ENCODE measurements around the gene ALDH1A1. TPM values are rescaled to one million over a fixed set of nuclear protein-coding genes. Genes with fewer than 3 reads are reported as not detected.

ALDH1A1 gene
- polyA plus RNA-seq, 1 of the 3 experiments (the other 2 are of a cell fraction) = 0.03 TPM

GRCh38 chr9:72950875-72951442 lies 1.9 kb downstream of the ALDH1A1 start:
- no peaks in the 10 kb centered on the region for H3K79me2 ChIP-seq (ENCODE audit: insufficient read depth)
- no peak overlapping the region for H3K27ac ChIP-seq (ENCODE audit: low read depth in 2 of 2, low read length in 1 of 2)
- no peaks in the 10 kb centered on the region for H3K9me3 ChIP-seq
- no peaks in the 10 kb centered on the region for H3K9me2 ChIP-seq
- no peak overlapping the region for H3K9ac ChIP-seq
- no peaks in the 10 kb centered on the region for H3K36me3 ChIP-seq (replicated peaks in 1 of 2; ENCODE audit: control insufficient read depth in 1 of 2, insufficient read depth in 2 of 2, low read length in 1 of 2)
- H3K27me3 ChIP-seq (ENCODE audit: insufficient read depth) = peaks cover 22% of the 10 kb centered on the region
- WGBS (ENCODE audit: low lambda C conversion rate) = 0% methylated on average over 7 of the region's 7 CpGs
- DNase-seq = no peak
- ChIA-PET CTCF (no interaction called here), POLR2A (no interaction called here)
- no peak overlapping the region for H3K4me2 ChIP-seq
- H3K4me1 ChIP-seq (ENCODE audit: control insufficient read depth in 1 of 2, insufficient read depth in 2 of 2, low read depth in 1 of 2, low read length in 1 of 2) = no peaks in the 10 kb centered on the region
- H4K20me1 ChIP-seq (ENCODE audit: insufficient read depth) = no peaks in the 10 kb centered on the region
- TF ChIP-seq NFIC (IDR thresholded peaks at IDR 0.05; ENCODE audit: borderline replicate concordance) (no peak), EZH2phosphoT487 (IDR thresholded peaks at IDR 0.05; ENCODE audit: borderline replicate concordance, low read depth) (no peak), ELF1 (IDR thresholded peaks at IDR 0.05) (no peak)
- no peak overlapping the region for H2AFZ ChIP-seq (ENCODE audit: low read depth)
- H3K4me3 ChIP-seq (ENCODE audit: low read depth in 2 of 2, low read length in 1 of 2) = no peak overlapping the region
- no peaks in the 10 kb centered on the region for H3F3A ChIP-seq (replicated peaks; ENCODE audit: insufficient read depth)

GRCh38 chr9:72949918-72950325 lies 2.9 kb downstream of the ALDH1A1 start:
- POLR2A ChIA-PET = no interaction called here
- H3K9me2 ChIP-seq = no peaks in the 10 kb centered on the region
- H3K9me3 ChIP-seq = no peaks in the 10 kb centered on the region
- H3K4me2 ChIP-seq = no peak overlapping the region
- H3K4me3 ChIP-seq (ENCODE audit: low read depth in 2 of 2, low read length in 1 of 2) = no peak overlapping the region
- H2AFZ ChIP-seq (ENCODE audit: low read depth) = no peak overlapping the region
- H3F3A ChIP-seq (replicated peaks; ENCODE audit: insufficient read depth) = no peaks in the 10 kb centered on the region
- peaks cover 17% of the 10 kb centered on the region for H3K27me3 ChIP-seq (ENCODE audit: insufficient read depth)
- H3K27ac ChIP-seq (ENCODE audit: low read depth in 2 of 2, low read length in 1 of 2) = no peak overlapping the region
- DNase-seq = no peak
- H3K4me1 ChIP-seq (ENCODE audit: control insufficient read depth in 1 of 2, insufficient read depth in 2 of 2, low read depth in 1 of 2, low read length in 1 of 2) = no peaks in the 10 kb centered on the region
- H3K36me3 ChIP-seq (replicated peaks in 1 of 2; ENCODE audit: control insufficient read depth in 1 of 2, insufficient read depth in 2 of 2, low read length in 1 of 2) = no peaks in the 10 kb centered on the region
- no peaks in the 10 kb centered on the region for H3K79me2 ChIP-seq (ENCODE audit: insufficient read depth)
- TF ChIP-seq USF2 (IDR thresholded peaks at IDR 0.05; ENCODE audit: borderline replicate concordance, low read depth, low read length) = no peak
- TF ChIP-seq IRF3 (IDR thresholded peaks at IDR 0.05; ENCODE audit: low read depth, low read length) = no peak
- no peak for TF ChIP-seq SMC3 (IDR thresholded peaks at IDR 0.05; ENCODE audit: low read depth, low read length)
- H3K9ac ChIP-seq = no peak overlapping the region
- CTCF ChIA-PET = no interaction called here
- under 1% methylated on average over 7 of the region's 7 CpGs for WGBS (ENCODE audit: low lambda C conversion rate)
- H4K20me1 ChIP-seq (ENCODE audit: insufficient read depth) = no peaks in the 10 kb centered on the region

- ChIA-PET POLR2A (no interaction called here), CTCF (no interaction called here)
- no peak overlapping the region for H3K9ac ChIP-seq
- no peaks in the 10 kb centered on the region for H3K9me3 ChIP-seq
- DNase-seq = no peak
- H3K4me2 ChIP-seq = no peak overlapping the region
- H2AFZ ChIP-seq (ENCODE audit: low read depth) = no peak overlapping the region
- no peaks in the 10 kb centered on the region for H3F3A ChIP-seq (replicated peaks; ENCODE audit: insufficient read depth)
- H3K9me2 ChIP-seq = no peaks in the 10 kb centered on the region
- no peaks in the 10 kb centered on the region for H4K20me1 ChIP-seq (ENCODE audit: insufficient read depth)
- H3K4me3 ChIP-seq (ENCODE audit: low read depth in 2 of 2, low read length in 1 of 2) = no peak overlapping the region
- WGBS (ENCODE audit: low lambda C conversion rate) = 0% methylated on average over 1 of the region's 1 CpG
- H3K36me3 ChIP-seq (replicated peaks in 1 of 2; ENCODE audit: control insufficient read depth in 1 of 2, insufficient read depth in 2 of 2, low read length in 1 of 2) = no peaks in the 10 kb centered on the region
- H3K27ac ChIP-seq (ENCODE audit: low read depth in 2 of 2, low read length in 1 of 2) = no peak overlapping the region
- peaks cover 15% of the 10 kb centered on the region for H3K27me3 ChIP-seq (ENCODE audit: insufficient read depth)
- H3K4me1 ChIP-seq (ENCODE audit: control insufficient read depth in 1 of 2, insufficient read depth in 2 of 2, low read depth in 1 of 2, low read length in 1 of 2) = no peaks in the 10 kb centered on the region
- H3K79me2 ChIP-seq (ENCODE audit: insufficient read depth) = no peaks in the 10 kb centered on the region
- TF ChIP-seq ELF1 (IDR thresholded peaks at IDR 0.05) = no peak
- no peak for TF ChIP-seq MAX (IDR thresholded peaks at IDR 0.05; ENCODE audit: low read depth)
- TF ChIP-seq RCOR1 (IDR thresholded peaks at IDR 0.05; ENCODE audit: low read length) = no peak
- TF ChIP-seq RAD21 (IDR thresholded peaks at IDR 0.05; ENCODE audit: low read length) = no peak
- TF ChIP-seq TEAD4 (IDR thresholded peaks at IDR 0.05; ENCODE audit: borderline replicate concordance, insufficient read depth) = no peak
- TF ChIP-seq RFX5 (IDR thresholded peaks at IDR 0.05; ENCODE audit: low read length) = no peak
- no peak for TF ChIP-seq GABPA (IDR thresholded peaks at IDR 0.05; ENCODE audit: low read depth)
- no peak for TF ChIP-seq SMC3 (IDR thresholded peaks at IDR 0.05; ENCODE audit: low read depth, low read length)
- TF ChIP-seq EZH2phosphoT487 (IDR thresholded peaks at IDR 0.05; ENCODE audit: borderline replicate concordance, low read depth) = no peak
- TF ChIP-seq NRF1 (IDR thresholded peaks at IDR 0.05; ENCODE audit: low read depth, low read length) = no peak
- TF ChIP-seq ZBTB33 (IDR thresholded peaks at IDR 0.05; ENCODE audit: borderline replicate concordance, low read depth) = no peak
- no peak for TF ChIP-seq MXI1 (IDR thresholded peaks at IDR 0.05; ENCODE audit: low read depth, low read length)
- TF ChIP-seq USF1 (IDR thresholded peaks at IDR 0.05; ENCODE audit: borderline replicate concordance, low read depth) = no peak
- TF ChIP-seq SIN3A (IDR thresholded peaks at IDR 0.05; ENCODE audit: borderline replicate concordance, low read depth, low read length) = no peak
- TF ChIP-seq MEF2A (IDR thresholded peaks at IDR 0.05; ENCODE audit: borderline replicate concordance, low read depth) = no peak
These were observed 3.6 kb downstream of the ALDH1A1 start for GRCh38 chr9:72949244-72949582.
